ENCODE data around the gene CAMK2D. TPM values are rescaled to one million over a fixed set of nuclear protein-coding genes. Genes with fewer than 3 reads are reported as not detected.
A peak's percentile ranks its signal among the peaks of the same experiment; 100 is the strongest.

Gene CAMK2D
- total and polyA plus RNA-seq, 7 donors: 41.2 to 183 (median 83.8) TPM

DNA sequence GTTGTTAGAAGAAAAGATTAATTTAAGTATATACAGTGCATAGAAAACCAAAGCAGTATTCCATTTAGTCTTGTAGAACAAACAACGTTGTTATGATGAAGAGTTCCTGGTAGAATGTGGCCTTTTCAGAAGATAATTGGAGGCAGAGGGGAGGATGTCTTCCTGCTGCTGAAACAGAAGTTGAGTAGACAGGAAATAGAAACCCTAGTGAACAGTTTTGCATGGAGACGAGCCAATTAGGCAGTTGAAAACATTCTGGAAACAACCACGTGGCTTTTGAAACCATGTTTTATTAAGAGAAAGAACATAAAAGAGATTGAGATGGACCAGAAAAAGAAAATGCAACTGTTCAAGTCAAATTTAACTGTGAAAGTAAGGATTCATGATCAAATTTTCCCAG, 325.2 kb downstream of the CAMK2D start:
- Histone ChIP-seq H3K4me1 (peaks cover 18% of the 10 kb centered on the region), H3K27me3 (ENCODE audit: insufficient read depth in 3 of 3, low read length in 2 of 3) (no peaks in the 10 kb centered on the region), H3K36me3 (ENCODE audit: insufficient read depth in 1 of 2, low read depth in 1 of 2) (no peaks in the 10 kb centered on the region), H3K4me3 (no peak overlapping the region), H3K27ac (peak overlapping the region; percentile 51), H3K9me3 (no peaks in the 10 kb centered on the region)
- DNase-seq: no peak
- TF ChIP-seq, protein P1, sequence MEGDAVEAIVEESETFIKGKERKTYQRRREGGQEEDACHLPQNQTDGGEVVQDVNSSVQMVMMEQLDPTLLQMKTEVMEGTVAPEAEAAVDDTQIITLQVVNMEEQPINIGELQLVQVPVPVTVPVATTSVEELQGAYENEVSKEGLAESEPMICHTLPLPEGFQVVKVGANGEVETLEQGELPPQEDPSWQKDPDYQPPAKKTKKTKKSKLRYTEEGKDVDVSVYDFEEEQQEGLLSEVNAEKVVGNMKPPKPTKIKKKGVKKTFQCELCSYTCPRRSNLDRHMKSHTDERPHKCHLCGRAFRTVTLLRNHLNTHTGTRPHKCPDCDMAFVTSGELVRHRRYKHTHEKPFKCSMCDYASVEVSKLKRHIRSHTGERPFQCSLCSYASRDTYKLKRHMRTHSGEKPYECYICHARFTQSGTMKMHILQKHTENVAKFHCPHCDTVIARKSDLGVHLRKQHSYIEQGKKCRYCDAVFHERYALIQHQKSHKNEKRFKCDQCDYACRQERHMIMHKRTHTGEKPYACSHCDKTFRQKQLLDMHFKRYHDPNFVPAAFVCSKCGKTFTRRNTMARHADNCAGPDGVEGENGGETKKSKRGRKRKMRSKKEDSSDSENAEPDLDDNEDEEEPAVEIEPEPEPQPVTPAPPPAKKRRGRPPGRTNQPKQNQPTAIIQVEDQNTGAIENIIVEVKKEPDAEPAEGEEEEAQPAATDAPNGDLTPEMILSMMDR (IDR thresholded peaks at IDR 0.05): no peak
- intact Hi-C loops (cut with DNase I): no loop called here
- peak in 1 of 4 donors; percentile 54 for ATAC-seq
- WGBS, 3 donors: 6 to 10% (median 8%) methylated on average over 3 of the region's 3 CpGs

GRCh38 chr4:113435893-113436292, 325.6 kb downstream of the CAMK2D start:
- Histone ChIP-seq H3K4me1 (peaks cover 18% of the 10 kb centered on the region), H3K36me3 (ENCODE audit: insufficient read depth in 1 of 2, low read depth in 1 of 2) (no peaks in the 10 kb centered on the region), H3K9me3 (no peaks in the 10 kb centered on the region), H3K27ac (peak overlapping the region; percentile 51), H3K4me3 (no peak overlapping the region), H3K27me3 (ENCODE audit: insufficient read depth in 3 of 3, low read length in 2 of 3) (no peaks in the 10 kb centered on the region)
- DNase-seq: peak in 1 of 2 donors; percentile 50
- intact Hi-C loops (cut with DNase I): no loop called here
- TF ChIP-seq, protein P1 (IDR thresholded peaks at IDR 0.05): no peak
- 21 to 28% (median 27%) methylated on average over 7 of the region's 7 CpGs for WGBS, 3 donors
- peak; percentile 29 to 75 (median 54) for ATAC-seq

GRCh38 chr4:113434247-113434587, 327.3 kb downstream of the CAMK2D start:
- Histone ChIP-seq H3K4me1 (peaks cover 18% of the 10 kb centered on the region), H3K9me3 (no peaks in the 10 kb centered on the region), H3K4me3 (no peak overlapping the region), H3K27ac (no peak overlapping the region), H3K27me3 (ENCODE audit: insufficient read depth in 3 of 3, low read length in 2 of 3) (no peaks in the 10 kb centered on the region), H3K36me3 (ENCODE audit: insufficient read depth in 1 of 2, low read depth in 1 of 2) (no peaks in the 10 kb centered on the region)
- ATAC-seq (no peak), DNase-seq (no peak)
- WGBS, 3 donors: 67 to 80% (median 74%) methylated on average over 3 of the region's 3 CpGs
- TF ChIP-seq, protein P1 (IDR thresholded peaks at IDR 0.05): no peak
- intact Hi-C loops (cut with DNase I): no loop called here

- no peak for ATAC-seq
- no peak overlapping the region for H3K4me3 ChIP-seq
- no peaks in the 10 kb centered on the region for H3K27me3 ChIP-seq (ENCODE audit: insufficient read depth in 3 of 3, low read length in 2 of 3)
- no peak for DNase-seq
- TF ChIP-seq, protein P1 (IDR thresholded peaks at IDR 0.05): no peak
- no peaks in the 10 kb centered on the region for H3K36me3 ChIP-seq (ENCODE audit: insufficient read depth in 1 of 2, low read depth in 1 of 2)
- 62 to 65% (median 63%) methylated on average over 4 of the region's 4 CpGs for WGBS, 3 donors
- peaks cover 18% of the 10 kb centered on the region for H3K4me1 ChIP-seq
- intact Hi-C loops (cut with DNase I): no loop called here
- H3K9me3 ChIP-seq: no peaks in the 10 kb centered on the region
- H3K27ac ChIP-seq: no peak overlapping the region
Measured at GRCh38 chr4:113433536-113434246, 327.8 kb downstream of the CAMK2D start.

DNA sequence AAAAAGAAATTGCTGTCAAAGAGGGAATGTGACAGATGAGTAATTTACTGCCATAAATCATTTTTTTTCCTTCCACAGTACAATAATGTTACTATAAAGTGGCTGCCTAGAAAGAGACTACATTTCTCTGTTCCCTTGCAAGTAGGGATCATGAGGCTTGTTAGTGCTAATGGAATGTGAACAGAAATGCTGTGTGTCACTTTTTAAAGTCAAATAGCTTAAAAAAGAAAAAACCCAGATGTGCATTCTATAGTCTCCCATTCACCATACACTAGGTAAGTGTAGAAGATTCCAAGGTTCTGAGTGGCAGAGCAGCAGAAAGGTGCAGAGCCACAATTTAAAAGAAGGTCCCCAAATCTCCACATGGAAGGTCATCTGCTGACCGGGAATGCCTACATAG, 328.4 kb downstream of the CAMK2D start:
- no peaks in the 10 kb centered on the region for H3K36me3 ChIP-seq (ENCODE audit: insufficient read depth in 1 of 2, low read depth in 1 of 2)
- no peak overlapping the region for H3K27ac ChIP-seq
- H3K27me3 ChIP-seq (ENCODE audit: insufficient read depth in 3 of 3, low read length in 2 of 3): no peaks in the 10 kb centered on the region
- ATAC-seq (no peak), DNase-seq (no peak)
- H3K4me3 ChIP-seq: no peak overlapping the region
- intact Hi-C loops (cut with DNase I): no loop called here
- 87 to 100% (median 90%) methylated on average over 1 of the region's 1 CpG for WGBS, 3 donors
- no peaks in the 10 kb centered on the region for H3K9me3 ChIP-seq
- TF ChIP-seq, protein P1 (IDR thresholded peaks at IDR 0.05): no peak
- H3K4me1 ChIP-seq: peaks cover 18% of the 10 kb centered on the region

Data from psoas muscle (tissue), 8 donors.